AG04449 (cell line): Measurements from ENCODE around the gene CCDC60.

ENCODE experiments used
- CTCF ChIA-PET: fragments of 350-600 bp; formaldehyde crosslinking; extraction: SDS; loops from one replicate; lab custom pipeline; 2021; ENCODE audit warnings: antibody characterized with exemption; lab: Yijun Ruan, JAX
- POLR2A ChIA-PET: fragments of 400-600, 350-600 bp; formaldehyde crosslinking; extraction: SDS; loops from one replicate; lab custom pipeline; 2020; ENCODE audit warnings: antibody characterized with exemption, inconsistent platforms; lab: Yijun Ruan, JAX
- DNase-seq: peaks from one replicate; pipeline ENCODE4 v3.0.0-alpha.2; 2010; ENCODE audit warnings: low read depth, low spot score
- H3K4me3 ChIP-seq: 2 replicates; pipeline ENCODE4 v1.5.1; 2011; ENCODE audit warnings: low read depth, mild to moderate bottlenecking, control low read depth, low read length
- CTCF ChIP-seq: IDR thresholded peaks from one replicate; pipeline ENCODE4 v1.5.1; 2011; ENCODE audit warnings: mild to moderate bottlenecking, moderate library complexity, low read length, control low read depth, inconsistent platforms; ENCODE audit not compliant: insufficient read depth; ENCODE audit errors: missing control alignments

Gene CCDC60

DNA sequence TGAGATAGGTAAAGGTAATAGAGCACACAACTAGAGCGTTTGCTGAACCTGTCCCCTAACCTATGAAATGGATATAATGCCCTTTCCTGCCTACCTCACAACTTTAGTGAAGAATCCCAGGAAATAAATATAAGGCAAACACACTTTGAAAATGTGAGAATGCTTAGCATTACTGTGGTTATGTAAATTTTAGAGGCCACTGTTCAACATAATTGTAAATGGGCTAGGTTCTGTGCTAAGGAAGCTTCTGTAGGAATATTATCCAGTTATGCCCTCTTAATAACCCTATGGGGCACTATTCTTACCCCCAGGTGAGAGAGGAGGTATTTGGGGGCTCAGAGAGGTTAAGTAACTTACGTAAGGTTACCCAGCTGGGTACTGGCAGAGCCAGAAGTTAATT, 166.5 kb downstream of the CCDC60 start:
- TF ChIP-seq CTCF, result no peak
- no peak overlapping the region for H3K4me3 ChIP-seq
- no peak for DNase-seq
- ChIA-PET POLR2A (no interaction called here), CTCF (no interaction called here)

DNA sequence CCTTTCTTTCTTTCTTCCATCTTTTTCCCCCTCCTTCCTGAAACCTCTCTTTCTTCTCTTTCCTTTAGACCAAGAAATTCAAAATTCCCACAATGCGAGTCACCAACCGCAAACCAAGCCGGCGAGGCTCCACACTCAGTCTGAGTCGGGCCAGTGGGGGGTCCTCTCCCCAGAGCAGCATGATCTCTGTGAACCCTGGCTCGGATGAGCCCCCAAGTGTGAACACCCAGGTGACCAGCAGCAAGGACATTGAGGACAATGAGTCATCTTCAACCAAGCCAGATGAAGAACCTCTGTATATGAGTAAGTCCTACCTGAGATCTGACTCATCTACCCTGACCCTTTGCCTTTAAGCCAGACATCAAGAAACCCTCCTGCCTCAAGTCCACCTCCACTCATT, 170.5 kb downstream of the CCDC60 start:
- no peak for DNase-seq
- POLR2A ChIA-PET, result no interaction called here
- H3K4me3 ChIP-seq, result no peak overlapping the region
- no peak for TF ChIP-seq CTCF
- CTCF ChIA-PET, result no interaction called here

- TF ChIP-seq CTCF, result no peak
- no peak overlapping the region for H3K4me3 ChIP-seq
- ChIA-PET CTCF (no interaction called here), POLR2A (no interaction called here)
- DNase-seq, result no peak
These were observed 178.4 kb downstream of the CCDC60 start for GRCh38 chr12:119512772-119513497.

- no peak overlapping the region for H3K4me3 ChIP-seq
- TF ChIP-seq CTCF, result no peak
- ChIA-PET POLR2A (no interaction called here), CTCF (no interaction called here)
- no peak for DNase-seq
These were observed 193.7 kb downstream of the CCDC60 start for GRCh38 chr12:119528241-119528640.

DNA sequence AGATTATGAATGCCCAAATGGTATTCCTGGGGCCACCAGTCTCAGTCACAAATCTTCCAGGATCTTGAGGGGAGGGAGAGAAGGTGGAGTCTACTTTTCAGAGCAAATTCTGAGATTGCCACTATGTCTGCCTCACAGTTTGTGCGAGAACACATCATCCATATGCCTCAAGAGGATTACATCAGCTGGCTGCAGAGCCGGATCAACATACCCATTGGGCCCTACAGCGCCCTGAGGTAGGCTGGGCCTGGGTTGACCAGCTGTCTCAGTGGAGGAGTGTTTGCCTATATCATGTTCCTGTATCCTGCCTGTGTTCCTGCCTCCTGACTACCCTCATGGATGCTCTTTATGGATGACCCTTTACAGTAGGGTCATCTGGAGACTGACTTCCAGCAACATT, 205.9 kb downstream of the CCDC60 start:
- CTCF ChIA-PET, result interaction anchor here (8.7 kb wide), 1 partner anchor 1162 kb away, joined by 68 read pairs; the partner anchor contains the start of gene SUDS3
- H3K4me3 ChIP-seq, result no peak overlapping the region

More for the DNA sequence above, 205.9 kb downstream of the CCDC60 start:
- DNase-seq, result no peak
- TF ChIP-seq CTCF, result no peak
- POLR2A ChIA-PET, result no interaction called here
